ENCODE measurements around the gene ADNP.
"Not testable (repeated sequence)": the region's sequence is repeated elsewhere in the genome, so short reads cannot be mapped to it uniquely, and the experiment has no call there.

ADNP gene

GRCh38 chr20:50911716-50912115 is 19.5 kb downstream of the ADNP start:
- DNase-seq: no peak
- in situ Hi-C loops (cut with MboI; ENCODE audit: low pct_unique_long_range_greater_than_20kb, low sequenced_read_pairs): no loop called here

- in situ Hi-C loops (cut with MboI; ENCODE audit: low pct_unique_long_range_greater_than_20kb, low sequenced_read_pairs): no loop called here
- no peak for DNase-seq
Observed at GRCh38 chr20:50911030-50911429, 20.2 kb downstream of the ADNP start.

GRCh38 chr20:50909413-50909812 is 21.8 kb downstream of the ADNP start:
- no peak for DNase-seq
- in situ Hi-C loops (cut with MboI; ENCODE audit: low pct_unique_long_range_greater_than_20kb, low sequenced_read_pairs): no loop called here

GRCh38 chr20:50904067-50904570 is 27.1 kb downstream of the ADNP start:
- in situ Hi-C loops (cut with MboI; ENCODE audit: low pct_unique_long_range_greater_than_20kb, low sequenced_read_pairs): no loop called here
- no peak for DNase-seq

- DNase-seq: no peak
- in situ Hi-C loops (cut with MboI; ENCODE audit: low pct_unique_long_range_greater_than_20kb, low sequenced_read_pairs): no loop called here
Observed at GRCh38 chr20:50903353-50904051, 27.7 kb downstream of the ADNP start.

GRCh38 chr20:50901301-50901700 is 29.9 kb downstream of the ADNP start:
- no peak for DNase-seq
- in situ Hi-C loops (cut with MboI; ENCODE audit: low pct_unique_long_range_greater_than_20kb, low sequenced_read_pairs): no loop called here

GRCh38 chr20:50900261-50900660 is 31.0 kb downstream of the ADNP start:
- no peak for DNase-seq
- in situ Hi-C loops (cut with MboI; ENCODE audit: low pct_unique_long_range_greater_than_20kb, low sequenced_read_pairs): no loop called here

- in situ Hi-C loops (cut with MboI; ENCODE audit: low pct_unique_long_range_greater_than_20kb, low sequenced_read_pairs): no loop called here
- DNase-seq: no peak
Observed at GRCh38 chr20:50898475-50898874, 32.8 kb downstream of the ADNP start.

GRCh38 chr20:50895111-50895830 is 36.0 kb downstream of the ADNP start:
- in situ Hi-C loops (cut with MboI; ENCODE audit: low pct_unique_long_range_greater_than_20kb, low sequenced_read_pairs): no loop called here
- DNase-seq: no peak

- in situ Hi-C loops (cut with MboI; ENCODE audit: low pct_unique_long_range_greater_than_20kb, low sequenced_read_pairs): no loop called here
- DNase-seq: no peak
Observed at GRCh38 chr20:50893620-50894019, 37.6 kb downstream of the ADNP start.

GRCh38 chr20:50892394-50892793 is 38.8 kb downstream of the ADNP start:
- DNase-seq: no peak
- in situ Hi-C loops (cut with MboI; ENCODE audit: low pct_unique_long_range_greater_than_20kb, low sequenced_read_pairs): no loop called here

- in situ Hi-C loops (cut with MboI; ENCODE audit: low pct_unique_long_range_greater_than_20kb, low sequenced_read_pairs): no loop called here
- no peak for DNase-seq
Observed at GRCh38 chr20:50891138-50891537, 40.1 kb downstream of the ADNP start.

- no peak for DNase-seq
- in situ Hi-C loops (cut with MboI; ENCODE audit: low pct_unique_long_range_greater_than_20kb, low sequenced_read_pairs): no loop called here
Observed at GRCh38 chr20:50887576-50887975, 43.7 kb downstream of the ADNP start.

- DNase-seq: no peak
- in situ Hi-C loops (cut with MboI; ENCODE audit: low pct_unique_long_range_greater_than_20kb, low sequenced_read_pairs): no loop called here
Observed at GRCh38 chr20:50886184-50886790, 45.0 kb downstream of the ADNP start.

- in situ Hi-C loops (cut with MboI; ENCODE audit: low pct_unique_long_range_greater_than_20kb, low sequenced_read_pairs): no loop called here
- DNase-seq: no peak
Observed at GRCh38 chr20:50885781-50886180, 45.5 kb downstream of the ADNP start.

- DNase-seq: no peak
- in situ Hi-C loops (cut with MboI; ENCODE audit: low pct_unique_long_range_greater_than_20kb, low sequenced_read_pairs): no loop called here
Observed at GRCh38 chr20:50885068-50885467, 46.2 kb downstream of the ADNP start.

GRCh38 chr20:50883856-50884255 is 47.4 kb downstream of the ADNP start:
- in situ Hi-C loops (cut with MboI; ENCODE audit: low pct_unique_long_range_greater_than_20kb, low sequenced_read_pairs): no loop called here
- no peak for DNase-seq

- DNase-seq: not testable (repeated sequence)
Observed at GRCh38 chr20:50881759-50882424, 49.3 kb downstream of the ADNP start.

GRCh38 chr20:50879649-50880550 is 51.3 kb downstream of the ADNP start:
- no peak for DNase-seq
- in situ Hi-C loops (cut with MboI; ENCODE audit: low pct_unique_long_range_greater_than_20kb, low sequenced_read_pairs): no loop called here

More at GRCh38 chr20:50881759-50882424, 49.3 kb downstream of the ADNP start:
- in situ Hi-C loops (cut with MboI; ENCODE audit: low pct_unique_long_range_greater_than_20kb, low sequenced_read_pairs): not testable (repeated sequence)

Data from KBM-7 (cell line).